WTC11 (cell line): ENCODE measurements around the gene PPAT. TPM values are rescaled to one million over a fixed set of nuclear protein-coding genes. Genes with fewer than 3 reads are reported as not detected.
A peak's percentile ranks its signal among the peaks of the same experiment; 100 is the strongest.

Experiments used
- ATAC-seq: fragments of 200-7000 bp; cut with Tn5 transposase; 2 replicates; pipeline ENCODE4 v1.10.0; 2021; ENCODE audit warnings: mild to moderate bottlenecking, moderate library complexity
- CTCF ChIA-PET: fragments of 300-600 bp; sonication (Branson Sonifier 250); formaldehyde crosslinking; loops from one replicate; lab custom pipeline; 2021; ENCODE audit warnings: antibody characterized with exemption; lab: Charles Lee
- POLR2A ChIA-PET: fragments of 350-600 bp; sonication (Branson Sonifier 250); formaldehyde crosslinking; loops from one replicate; lab custom pipeline; 2021; ENCODE audit warnings: antibody characterized with exemption; lab: Charles Lee
- DNase-seq: peaks from one replicate; pipeline ENCODE4 v3.0.0; 2021; ENCODE audit warnings: low spot score
- H3K27ac Mint-ChIP-seq: 2 replicates; pipeline ENCODE4 v1.8.0; 2021; ENCODE audit warnings: mixed read lengths
- H3K27me3 Mint-ChIP-seq: 2 replicates; pipeline ENCODE4 v1.8.0; 2021; ENCODE audit warnings: low read depth, mild to moderate bottlenecking, moderate library complexity, mixed read lengths
- H3K36me3 Mint-ChIP-seq: 2 replicates; pipeline ENCODE4 v1.8.0; 2021; ENCODE audit warnings: mixed read lengths
- H3K4me1 Mint-ChIP-seq: 2 replicates; pipeline ENCODE4 v1.8.0; 2022; ENCODE audit warnings: mixed read lengths
- H3K4me3 Mint-ChIP-seq: 2 replicates; pipeline ENCODE4 v1.8.0; 2021; ENCODE audit warnings: mild to moderate bottlenecking, moderate library complexity, mixed read lengths
- H3K9me3 Mint-ChIP-seq: 2 replicates; pipeline ENCODE4 v1.8.0; 2021; ENCODE audit warnings: mixed read lengths
- ATF2 ChIP-seq: sonication (generic); formaldehyde crosslinking; IDR thresholded peaks from 2 replicates; pipeline ENCODE4 v1.8.1; 2022; ENCODE audit warnings: low read depth, missing genetic modification reagents, borderline replicate concordance
- ATF6 ChIP-seq: sonication (generic); formaldehyde crosslinking; IDR thresholded peaks from 2 replicates; pipeline ENCODE4 v1.8.1; 2023; ENCODE audit warnings: mild to moderate bottlenecking, missing genetic modification reagents
- CREB1 ChIP-seq: sonication (generic); formaldehyde crosslinking; IDR thresholded peaks from 2 replicates; pipeline ENCODE4 v1.8.0; 2023; ENCODE audit warnings: mild to moderate bottlenecking, missing genetic modification reagents
- CREM ChIP-seq: sonication (generic); formaldehyde crosslinking; IDR thresholded peaks from 2 replicates; pipeline ENCODE4 v1.8.1; 2022; ENCODE audit warnings: mild to moderate bottlenecking, missing genetic modification reagents, moderate library complexity
- CTCF ChIP-seq: fragments of 200-600 bp; IDR thresholded peaks from 2 replicates; pipeline ENCODE4 v1.8.0; 2022; ENCODE audit warnings: antibody characterized with exemption
- ELF4 ChIP-seq: sonication (generic); formaldehyde crosslinking; IDR thresholded peaks from 2 replicates; pipeline ENCODE4 v1.8.1; 2022; ENCODE audit warnings: low read depth, mild to moderate bottlenecking, moderate library complexity, missing genetic modification reagents
- FOXK1 ChIP-seq: sonication (generic); formaldehyde crosslinking; IDR thresholded peaks from 2 replicates; pipeline ENCODE4 v1.8.0; 2022; ENCODE audit warnings: mild to moderate bottlenecking, moderate library complexity, missing genetic modification reagents
- GRHL2 ChIP-seq: fragments of 250-450 bp; sonication (Bioruptor Pico); IDR thresholded peaks from 2 replicates; pipeline ENCODE4 v1.8.0; 2022; ENCODE audit warnings: mild to moderate bottlenecking, moderate library complexity; ENCODE audit not compliant: insufficient replicate concordance, severe bottlenecking
- GTF2I ChIP-seq: fragments of 250-450 bp; sonication (Bioruptor Pico); conservative IDR thresholded peaks from 2 replicates; pipeline ENCODE4 v1.4.0; 2021; ENCODE audit warnings: mild to moderate bottlenecking
- MLX ChIP-seq: sonication (generic); formaldehyde crosslinking; IDR thresholded peaks from 2 replicates; pipeline ENCODE4 v1.8.1; 2023; ENCODE audit warnings: mild to moderate bottlenecking, missing genetic modification reagents, moderate library complexity
- OVOL2 ChIP-seq: fragments of 250-450 bp; sonication (Bioruptor Pico); IDR thresholded peaks from 2 replicates; pipeline ENCODE4 v1.9.0; 2021; ENCODE audit warnings: mild to moderate bottlenecking, borderline replicate concordance
- SP1 ChIP-seq: sonication (generic); formaldehyde crosslinking; conservative IDR thresholded peaks from 2 replicates; pipeline ENCODE4 v1.8.1; 2022; ENCODE audit warnings: missing genetic modification reagents
- TEAD4 ChIP-seq: sonication (generic); formaldehyde crosslinking; IDR thresholded peaks from 2 replicates; pipeline ENCODE4 v1.8.0; 2022; ENCODE audit warnings: mild to moderate bottlenecking, missing genetic modification reagents
- USF1 ChIP-seq: sonication (generic); formaldehyde crosslinking; IDR thresholded peaks from 2 replicates; pipeline ENCODE4 v1.8.0; 2022; ENCODE audit warnings: mild to moderate bottlenecking, missing genetic modification reagents
- USF2 ChIP-seq: sonication (generic); formaldehyde crosslinking; IDR thresholded peaks from 2 replicates; pipeline ENCODE4 v1.8.1; 2023; ENCODE audit warnings: mild to moderate bottlenecking, missing genetic modification reagents, moderate library complexity
- ZBTB21 ChIP-seq: sonication (generic); formaldehyde crosslinking; IDR thresholded peaks from 2 replicates; pipeline ENCODE4 v1.8.1; 2023; ENCODE audit warnings: mild to moderate bottlenecking, missing genetic modification reagents, borderline replicate concordance
- ZNF232 ChIP-seq: sonication (generic); formaldehyde crosslinking; IDR thresholded peaks from 2 replicates; pipeline ENCODE4 v1.8.0; 2022; ENCODE audit warnings: mild to moderate bottlenecking, missing genetic modification reagents
- ZNF396 ChIP-seq: fragments of 250-450 bp; sonication (Bioruptor Pico); IDR thresholded peaks from 2 replicates; pipeline ENCODE4 v1.8.0; 2021; ENCODE audit warnings: mild to moderate bottlenecking, moderate library complexity, borderline replicate concordance
- ZNF416 ChIP-seq: fragments of 250-450 bp; sonication (Bioruptor Pico); IDR thresholded peaks from 2 replicates; pipeline ENCODE4 v1.9.0; 2021; ENCODE audit warnings: mild to moderate bottlenecking, inconsistent platforms
- ZNF423 ChIP-seq: fragments of 250-450 bp; sonication (Bioruptor Pico); IDR thresholded peaks from 2 replicates; pipeline ENCODE4 v2.1.2; 2022; ENCODE audit warnings: mild to moderate bottlenecking, moderate library complexity
- total RNA-seq: library from RNA; stranded (reverse); gene quantifications from 3 replicates; pipeline ENCODE4 v1.2.3, GENCODE V29; 2021

Gene PPAT
- total RNA-seq, 1 experiment from 2014 or later, result 83.4 TPM

- Mint-ChIP-seq H3K36me3 (peaks cover 83% of the 10 kb centered on the region), H3K27me3 (no peaks in the 10 kb centered on the region), H3K4me3 (no peak overlapping the region), H3K9me3 (no peaks in the 10 kb centered on the region), H3K27ac (peak overlapping the region; percentile 48; the same call in 1 of the 2 replicates), H3K4me1 (peaks cover 19% of the 10 kb centered on the region)
- DNase-seq, result no peak
- CTCF ChIA-PET, result no interaction called here
- TF ChIP-seq OVOL2 (CRISPR knock-in tag) (no peak), CTCF (no peak), SP1 (no peak), CREM (no peak), ATF6 (CRISPR knock-in tag) (no peak), ZNF396 (CRISPR knock-in tag) (no peak), ZBTB21 (CRISPR knock-in tag) (no peak), GRHL2 (CRISPR knock-in tag) (no peak), FOXK1 (no peak), ELF4 (CRISPR knock-in tag) (no peak), USF2 (CRISPR knock-in tag) (no peak), ZNF232 (CRISPR knock-in tag) (no peak), USF1 (CRISPR knock-in tag) (no peak), ATF2 (CRISPR knock-in tag) (no peak), ZNF423 (CRISPR knock-in tag) (no peak), CREB1 (CRISPR knock-in tag) (no peak), TEAD4 (CRISPR knock-in tag) (no peak), MLX (no peak), ZNF416 (CRISPR knock-in tag) (no peak)
- TF ChIP-seq, all 79 proteins: peak for 0
- POLR2A ChIA-PET, result no interaction called here
- no peak for ATAC-seq
These were observed 9.3 kb upstream of the PPAT start for GRCh38 chr4:56444719-56445118.

- peak overlapping the region; percentile 3; the same call in 1 of the 2 replicates for H3K4me3 Mint-ChIP-seq
- peaks cover 58% of the 10 kb centered on the region for H3K36me3 Mint-ChIP-seq
- DNase-seq, result no peak
- POLR2A ChIA-PET, result no interaction called here
- peak overlapping the region; percentile 71; the same call in 1 of the 2 replicates for H3K27ac Mint-ChIP-seq
- CTCF ChIA-PET, result no interaction called here
- H3K9me3 Mint-ChIP-seq, result no peaks in the 10 kb centered on the region
- TF ChIP-seq GTF2I (CRISPR knock-in tag), result no peak
- no peak for TF ChIP-seq GRHL2 (CRISPR knock-in tag)
- no peak for TF ChIP-seq ZNF396 (CRISPR knock-in tag)
- TF ChIP-seq, all 79 proteins: peak for 0
- peaks cover 33% of the 10 kb centered on the region for H3K4me1 Mint-ChIP-seq
- no peak for ATAC-seq
- no peaks in the 10 kb centered on the region; the same call in 1 of the 2 replicates for H3K27me3 Mint-ChIP-seq
These were observed 5.6 kb upstream of the PPAT start for GRCh38 chr4:56440983-56441382.
